Stimulated activated naive CD4-positive, alpha-beta T cell treated with Interleukin-2 at 50 U/mL for 16 hours (primary cell): Measurements from ENCODE around the gene MAST2.
"Not testable (repeated sequence)": the region's sequence is repeated elsewhere in the genome, so short reads cannot be mapped to it uniquely, and the experiment has no call there.

Source experiments
- DNase-seq: peaks from one replicate; lab custom pipeline; 2025; lab: John Stamatoyannopoulos, UW

Gene MAST2

DNA sequence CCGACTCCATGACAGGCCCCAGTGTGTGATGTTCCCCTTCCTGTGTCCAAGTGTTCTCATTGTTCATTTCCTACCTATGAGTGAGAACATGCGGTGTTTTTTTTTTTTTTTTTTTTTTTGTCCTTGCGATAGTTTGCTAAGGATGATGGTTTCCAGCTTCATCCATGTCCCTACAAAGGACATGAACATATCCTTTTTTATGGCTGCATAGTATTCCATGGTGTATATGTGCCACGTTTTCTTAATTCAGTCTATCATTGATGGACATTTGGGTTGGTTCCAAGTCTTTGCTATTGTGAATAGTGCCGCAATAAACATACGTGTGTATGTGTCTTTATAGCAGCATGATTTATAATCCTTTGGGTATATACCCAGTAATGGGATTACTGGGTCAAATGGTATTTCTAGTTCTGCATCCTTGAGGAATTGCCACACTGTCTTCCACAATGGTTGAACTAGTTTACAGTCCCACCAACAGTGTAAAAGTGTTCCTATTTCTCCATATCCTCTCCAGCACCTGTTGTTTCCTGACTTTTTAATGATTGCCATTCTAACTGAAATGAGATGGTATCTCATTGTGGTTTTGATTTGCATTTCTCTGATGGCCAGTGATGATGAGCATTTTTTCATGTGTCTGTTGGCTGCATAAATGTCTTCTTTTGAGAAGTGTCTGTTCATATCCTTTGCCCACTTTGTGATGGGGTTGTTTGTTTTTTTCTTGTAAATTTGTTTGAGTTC is 54.5 kb downstream of the MAST2 start:
- DNase-seq, result not testable (repeated sequence)

DNA sequence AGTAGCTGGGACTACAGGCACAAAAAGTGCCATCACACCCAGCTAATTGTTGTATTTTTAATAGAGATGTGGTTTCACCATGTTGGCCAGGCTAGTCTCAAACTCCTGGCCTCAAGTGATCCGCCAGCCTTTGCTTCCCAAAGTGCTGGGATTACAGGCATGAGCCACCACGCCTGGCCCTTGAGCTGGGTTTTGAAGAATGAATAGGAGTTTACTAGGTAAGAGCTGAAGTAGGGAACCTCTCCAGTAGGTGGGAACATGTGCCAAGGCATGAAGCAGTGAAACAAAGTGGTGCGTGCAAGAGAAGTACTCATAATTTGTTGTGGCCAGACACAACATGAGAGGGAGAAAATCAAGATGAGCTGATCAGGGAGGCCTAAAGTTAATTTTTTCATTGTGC is 55.8 kb downstream of the MAST2 start:
- no peak for DNase-seq

GRCh38 chr1:45862008-45862407 is 58.6 kb downstream of the MAST2 start:
- DNase-seq, result no peak

DNA sequence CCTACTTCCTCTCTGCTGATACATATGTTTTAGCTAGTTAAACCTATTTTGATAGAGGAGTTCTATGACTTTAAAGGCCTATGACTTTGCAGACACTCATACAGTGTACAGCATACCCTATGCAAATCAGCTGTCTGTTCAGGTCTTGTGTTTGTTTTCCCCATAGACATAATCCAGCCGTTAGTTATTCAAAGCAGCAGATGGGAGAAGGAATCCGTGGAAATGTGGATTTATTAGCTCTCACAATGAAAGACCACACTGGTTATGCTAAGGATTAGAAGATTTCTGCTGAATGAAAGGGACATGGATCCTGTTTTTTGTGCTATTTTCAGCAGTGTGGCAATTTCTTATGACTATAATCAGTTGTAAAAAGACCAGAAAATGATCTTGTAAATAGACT is 59.8 kb downstream of the MAST2 start:
- DNase-seq, result no peak

GRCh38 chr1:45864167-45865106 is 61.0 kb downstream of the MAST2 start:
- DNase-seq, result no peak

GRCh38 chr1:45867697-45868348 is 64.4 kb downstream of the MAST2 start:
- no peak for DNase-seq

DNA sequence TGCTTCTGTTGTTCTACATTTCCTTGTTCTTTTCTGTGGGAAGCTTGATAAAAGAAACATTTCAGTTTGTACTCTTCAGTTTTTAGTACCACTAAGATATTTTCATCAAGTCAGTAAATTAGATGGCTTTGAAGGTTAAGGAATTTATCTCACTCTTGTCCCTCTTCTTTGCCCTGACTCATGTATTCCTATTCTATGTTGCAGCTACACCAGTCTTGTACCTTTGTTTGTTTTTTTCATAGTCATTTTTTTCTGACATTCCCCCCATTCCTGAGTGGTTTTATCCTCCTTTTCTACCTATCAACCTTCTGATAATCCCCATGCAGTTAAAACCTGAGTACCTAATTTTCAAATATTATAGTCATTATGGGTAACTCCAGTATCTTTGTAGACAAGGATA is 65.4 kb downstream of the MAST2 start:
- DNase-seq, result no peak

GRCh38 chr1:45870500-45870899 is 67.1 kb downstream of the MAST2 start:
- no peak for DNase-seq

DNA sequence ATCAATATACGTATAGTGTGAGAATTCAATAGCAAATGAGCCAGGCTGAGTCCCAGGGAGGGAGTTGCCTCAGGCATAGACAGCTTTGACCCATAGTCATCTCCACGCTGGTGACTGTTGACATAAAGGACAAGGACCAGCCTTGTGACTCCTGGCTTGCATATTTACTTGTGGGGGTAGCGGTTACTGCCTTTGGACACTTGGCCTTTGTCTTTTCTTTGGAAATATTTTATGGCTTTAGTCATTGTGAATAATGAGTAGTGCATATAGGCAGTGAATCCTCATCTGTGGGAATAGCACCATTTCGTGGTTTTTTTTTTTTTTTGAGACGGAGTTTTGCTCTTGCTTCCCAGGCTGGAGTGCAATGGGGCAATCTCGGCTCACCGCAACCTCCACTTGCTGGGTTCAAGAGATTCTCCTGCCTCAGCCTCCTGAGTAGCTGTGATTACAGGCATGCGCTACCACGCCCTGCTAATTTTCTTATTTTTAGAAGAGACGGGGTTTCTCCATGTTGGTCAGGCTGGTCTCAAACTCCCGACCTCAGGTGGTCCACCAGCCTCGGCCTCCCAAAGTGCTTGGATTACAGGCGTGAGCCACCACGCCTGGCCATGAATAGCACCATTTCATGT is 68.9 kb downstream of the MAST2 start:
- not testable (repeated sequence) for DNase-seq

DNA sequence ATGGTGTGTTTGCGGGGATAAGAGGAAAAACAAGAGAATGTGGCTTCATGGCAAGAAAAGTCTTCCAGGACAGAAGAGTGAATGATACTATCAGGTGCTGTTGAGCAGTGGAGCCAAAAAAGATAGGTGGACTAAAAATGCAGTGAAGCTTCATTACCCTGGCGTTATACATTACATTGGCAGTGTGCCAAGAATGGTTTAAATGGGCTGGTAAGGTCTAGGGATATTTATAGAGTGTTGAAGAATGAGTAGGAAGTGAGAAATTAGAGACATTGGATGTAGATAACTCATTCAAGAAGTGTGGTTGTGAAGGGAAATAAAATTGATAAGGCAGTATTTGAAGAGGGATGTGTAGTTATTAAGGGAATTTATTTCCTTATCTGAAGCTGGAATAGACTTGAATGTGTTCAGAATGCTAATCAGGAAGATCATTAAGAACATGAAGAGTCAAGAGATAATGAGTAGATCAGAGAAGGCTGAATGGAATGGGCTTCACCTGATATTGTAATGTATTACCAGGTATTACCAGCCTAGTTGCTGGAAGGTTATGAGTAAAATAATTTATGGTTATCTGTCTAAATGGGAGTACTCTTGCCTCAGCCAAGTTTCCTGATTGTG is 72.7 kb downstream of the MAST2 start:
- DNase-seq, result no peak

- no peak for DNase-seq
Measured at GRCh38 chr1:45877264-45877663, 73.9 kb downstream of the MAST2 start.

DNA sequence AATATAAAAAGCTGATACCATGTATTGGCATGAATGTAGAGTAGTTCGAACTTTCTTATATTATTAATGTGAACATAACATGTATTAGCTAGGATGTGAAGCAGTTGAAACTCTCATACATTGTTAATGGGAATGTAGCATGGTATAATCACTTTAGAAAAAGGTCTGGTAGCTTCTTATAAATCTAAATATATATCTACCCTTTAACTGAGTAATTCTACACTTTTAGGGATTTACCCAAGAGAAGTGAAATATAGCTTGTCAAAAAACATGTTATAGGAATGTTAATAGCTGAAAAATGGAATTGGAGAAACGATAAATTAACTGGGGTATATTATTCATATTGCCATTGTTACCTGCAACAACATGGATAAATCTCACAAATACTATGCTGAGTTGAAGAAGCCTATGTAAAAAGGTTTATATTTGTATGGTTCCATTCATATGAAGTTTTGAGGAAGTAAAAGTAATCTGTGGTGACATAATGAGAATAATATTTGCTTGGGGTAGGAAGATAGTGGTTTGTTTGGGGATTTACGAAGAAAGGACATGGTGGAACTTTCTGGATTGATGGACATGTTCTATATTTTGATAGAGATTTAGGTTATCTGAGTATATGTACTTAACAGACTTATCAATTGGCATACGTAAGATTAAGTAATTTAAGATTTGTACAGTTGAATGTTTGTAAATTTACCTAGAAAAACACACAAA is 76.6 kb downstream of the MAST2 start:
- no peak for DNase-seq

DNA sequence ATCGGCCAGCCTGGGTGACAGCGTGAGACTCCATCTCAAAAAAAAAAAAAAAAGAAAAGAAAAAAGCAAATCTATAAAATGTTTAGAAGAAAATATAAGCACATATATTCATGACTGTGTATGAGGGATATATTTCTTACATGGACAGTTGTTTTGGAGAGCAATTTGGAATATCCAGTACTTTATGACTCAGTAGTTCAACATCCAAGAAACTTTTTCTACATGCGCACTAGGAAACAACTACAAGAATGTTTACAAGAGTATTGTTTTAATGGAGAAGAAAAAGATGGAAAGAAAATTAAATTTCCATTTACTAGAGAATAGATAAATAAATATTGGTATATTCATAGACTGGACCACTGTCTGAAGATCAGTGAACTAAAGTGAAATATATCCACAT is 77.5 kb downstream of the MAST2 start:
- DNase-seq, result no peak

DNA sequence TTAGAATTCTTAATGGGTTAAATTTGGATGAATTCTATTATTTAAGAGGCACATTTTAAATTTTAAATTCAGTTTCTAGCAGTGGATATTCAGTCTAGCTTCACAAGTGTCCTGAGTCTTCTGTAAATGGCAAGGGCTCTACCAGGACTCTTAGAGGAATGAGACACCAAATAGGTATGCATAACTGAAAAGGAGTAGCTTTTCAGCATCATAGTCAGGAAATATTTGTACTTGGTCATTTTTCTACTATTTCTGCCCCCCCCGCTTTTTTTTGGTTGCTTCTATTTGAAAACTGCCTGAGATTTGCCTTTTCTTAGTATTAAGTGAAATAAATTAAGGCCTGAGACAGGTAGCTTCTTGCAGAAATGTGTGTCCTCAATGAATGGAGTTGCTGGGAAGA is 80.2 kb downstream of the MAST2 start:
- no peak for DNase-seq

DNA sequence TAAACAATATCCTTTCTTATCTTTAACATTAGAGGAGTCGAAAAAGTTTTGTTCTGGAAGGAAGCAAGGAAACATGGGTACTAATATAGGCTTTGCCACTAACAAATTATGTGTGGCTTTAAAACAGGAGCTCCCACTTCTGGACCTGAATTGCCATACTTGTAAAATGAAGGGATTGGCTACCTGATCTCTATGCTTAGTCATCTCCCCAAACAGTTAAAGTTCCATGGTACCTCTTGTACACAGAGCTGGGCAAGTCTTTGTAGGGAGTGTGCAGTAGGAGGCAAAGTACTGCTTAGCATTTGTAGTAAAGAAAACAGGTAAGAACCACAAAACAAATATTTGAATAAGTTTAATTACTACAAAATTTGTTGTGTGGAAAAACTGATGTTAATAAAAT is 81.3 kb downstream of the MAST2 start:
- DNase-seq, result no peak

DNA sequence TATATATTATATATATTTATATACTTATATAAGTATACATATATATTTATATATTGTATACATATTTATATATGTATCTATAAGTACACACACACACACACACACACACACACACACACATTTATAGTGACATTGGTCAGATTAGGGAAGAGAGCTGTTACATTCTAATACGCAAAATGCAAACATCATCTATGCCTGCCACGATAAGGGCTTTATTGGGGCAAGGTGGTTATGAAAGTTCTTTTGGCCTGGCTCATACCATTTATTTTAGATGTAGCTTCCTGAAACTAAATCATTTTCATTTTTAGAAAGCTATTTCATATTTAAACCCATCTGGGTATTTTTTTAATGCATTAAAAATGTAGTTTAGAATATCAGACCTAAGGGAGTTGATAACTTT is 82.8 kb downstream of the MAST2 start:
- no peak for DNase-seq

DNA sequence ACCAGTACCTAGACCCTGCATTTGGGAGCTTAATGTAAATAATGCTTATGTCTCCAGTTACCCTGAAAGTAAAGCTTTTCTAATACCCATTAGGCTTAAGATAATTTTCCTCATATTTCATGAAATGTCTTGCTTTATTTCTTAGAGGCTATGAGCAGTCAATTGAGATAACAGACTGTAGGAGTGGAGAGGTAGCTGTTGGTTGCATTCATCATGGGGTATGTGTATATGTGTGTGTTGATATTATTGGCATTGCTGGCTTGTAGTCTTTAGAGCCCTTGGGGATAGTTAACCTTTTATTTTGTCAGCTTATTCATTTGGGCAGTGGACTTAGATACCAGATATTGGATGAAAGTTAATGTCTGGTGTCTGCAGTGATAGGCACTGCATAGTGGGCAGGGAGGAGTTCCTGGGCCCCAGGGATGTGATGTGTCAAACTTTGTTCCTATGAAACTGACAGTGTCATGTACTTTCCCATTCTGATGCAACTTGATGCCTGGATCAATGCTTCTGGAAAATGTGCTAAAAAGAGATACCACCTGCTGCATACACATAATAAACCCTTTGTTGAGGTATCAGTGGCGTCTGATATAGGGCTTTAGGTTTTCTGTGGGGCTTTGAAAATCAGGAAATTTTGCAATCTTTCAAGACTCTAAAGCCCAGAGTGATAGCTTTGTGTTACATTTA is 83.9 kb downstream of the MAST2 start:
- no peak for DNase-seq

DNA sequence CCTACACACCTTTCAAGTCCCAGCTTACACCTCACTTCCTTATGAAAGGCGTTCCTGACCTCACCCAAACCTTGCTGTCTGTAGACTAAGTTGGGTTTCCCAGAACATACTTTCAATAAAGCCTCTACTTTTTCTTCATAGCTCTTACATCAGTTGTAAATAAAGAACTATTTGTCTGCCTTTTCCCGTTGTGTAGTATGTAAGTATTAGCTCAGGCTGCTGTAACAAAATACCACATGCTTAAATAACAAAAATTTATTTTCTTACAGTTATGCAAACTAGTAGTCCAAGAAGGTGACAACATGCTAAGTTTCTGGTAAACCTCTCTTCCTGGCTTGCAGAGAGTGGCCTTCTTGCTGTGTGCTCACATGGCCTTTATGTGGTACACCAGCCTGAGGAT is 86.7 kb downstream of the MAST2 start:
- DNase-seq, result no peak

- DNase-seq, result no peak
Measured at GRCh38 chr1:45891087-45891486, 87.7 kb downstream of the MAST2 start.

DNA sequence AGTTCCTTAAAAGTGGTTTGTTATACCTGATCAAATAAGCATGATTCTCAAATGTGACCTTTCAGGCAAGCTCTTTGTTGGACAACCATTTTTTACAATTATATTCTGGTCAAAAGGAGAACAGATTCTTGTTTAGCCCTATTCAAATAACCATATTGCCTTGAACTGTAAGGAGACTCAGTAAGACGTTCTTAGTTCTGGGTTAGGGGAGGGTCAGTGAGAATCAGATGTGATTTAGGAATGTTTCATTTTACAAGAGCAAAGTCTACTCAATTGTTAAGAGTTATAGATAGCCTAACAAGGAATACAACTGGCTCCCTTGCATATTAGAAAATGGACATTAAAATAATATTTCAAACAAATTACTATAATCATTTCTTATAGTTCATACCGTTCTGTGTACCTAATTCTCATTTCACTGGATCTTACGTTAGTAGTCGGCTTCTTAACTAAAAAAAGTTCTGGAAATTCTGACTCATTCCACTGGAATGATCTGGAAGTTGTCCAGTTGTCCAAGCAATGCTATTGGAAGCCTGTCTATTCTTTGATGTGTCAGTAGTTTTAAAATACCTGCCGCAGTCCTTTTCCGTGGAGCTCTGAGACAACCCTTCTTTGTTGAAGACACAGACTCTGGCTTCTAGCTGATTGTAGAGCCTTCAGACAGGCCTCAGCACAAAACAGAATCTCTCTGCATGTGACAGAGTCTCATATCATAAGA is 88.8 kb downstream of the MAST2 start:
- no peak for DNase-seq
